ENCODE results near the gene TEP1.

Gene TEP1

GRCh38 chr14:20412411-20412810 is 890 bp downstream of the TEP1 start:
- TF ChIP-seq, protein P1, sequence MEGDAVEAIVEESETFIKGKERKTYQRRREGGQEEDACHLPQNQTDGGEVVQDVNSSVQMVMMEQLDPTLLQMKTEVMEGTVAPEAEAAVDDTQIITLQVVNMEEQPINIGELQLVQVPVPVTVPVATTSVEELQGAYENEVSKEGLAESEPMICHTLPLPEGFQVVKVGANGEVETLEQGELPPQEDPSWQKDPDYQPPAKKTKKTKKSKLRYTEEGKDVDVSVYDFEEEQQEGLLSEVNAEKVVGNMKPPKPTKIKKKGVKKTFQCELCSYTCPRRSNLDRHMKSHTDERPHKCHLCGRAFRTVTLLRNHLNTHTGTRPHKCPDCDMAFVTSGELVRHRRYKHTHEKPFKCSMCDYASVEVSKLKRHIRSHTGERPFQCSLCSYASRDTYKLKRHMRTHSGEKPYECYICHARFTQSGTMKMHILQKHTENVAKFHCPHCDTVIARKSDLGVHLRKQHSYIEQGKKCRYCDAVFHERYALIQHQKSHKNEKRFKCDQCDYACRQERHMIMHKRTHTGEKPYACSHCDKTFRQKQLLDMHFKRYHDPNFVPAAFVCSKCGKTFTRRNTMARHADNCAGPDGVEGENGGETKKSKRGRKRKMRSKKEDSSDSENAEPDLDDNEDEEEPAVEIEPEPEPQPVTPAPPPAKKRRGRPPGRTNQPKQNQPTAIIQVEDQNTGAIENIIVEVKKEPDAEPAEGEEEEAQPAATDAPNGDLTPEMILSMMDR (IDR thresholded peaks at IDR 0.05; ENCODE audit: low read depth, low read length): no peak
- no peak for TF ChIP-seq EZH2phosphoT487 (IDR thresholded peaks at IDR 0.05; ENCODE audit: low read depth)
- Histone ChIP-seq H3K27ac (ENCODE audit: low read length) (peak overlapping the region; percentile 79), H3K4me3 (ENCODE audit: low read length) (peak overlapping the region; percentile 80), H3K9me3 (ENCODE audit: insufficient read depth, low read length) (no peaks in the 10 kb centered on the region), H3K4me2 (ENCODE audit: low read length) (peak overlapping the region; percentile 88), H3K79me2 (ENCODE audit: low read length) (peaks cover 44% of the 10 kb centered on the region), H3K27me3 (ENCODE audit: low read depth, low read length) (no peaks in the 10 kb centered on the region), H3K9ac (ENCODE audit: low read length) (peak overlapping the region; percentile 90), H4K20me1 (ENCODE audit: insufficient read depth, low read length) (peaks cover 7% of the 10 kb centered on the region), H2AFZ (ENCODE audit: low read depth, low read length) (no peak overlapping the region), H3K4me1 (ENCODE audit: low read length) (peaks cover 26% of the 10 kb centered on the region), H3K36me3 (replicated peaks; ENCODE audit: low read depth, low read length) (peaks cover 12% of the 10 kb centered on the region)

- Histone ChIP-seq H3K9me3 (ENCODE audit: insufficient read depth, low read length) (no peaks in the 10 kb centered on the region), H3K4me3 (ENCODE audit: low read length) (no peak overlapping the region), H3K36me3 (replicated peaks; ENCODE audit: low read depth, low read length) (peaks cover 38% of the 10 kb centered on the region), H3K4me1 (ENCODE audit: low read length) (peaks cover 13% of the 10 kb centered on the region), H3K27me3 (ENCODE audit: low read depth, low read length) (no peaks in the 10 kb centered on the region), H2AFZ (ENCODE audit: low read depth, low read length) (no peak overlapping the region), H3K27ac (ENCODE audit: low read length) (no peak overlapping the region), H3K4me2 (ENCODE audit: low read length) (no peak overlapping the region), H4K20me1 (ENCODE audit: insufficient read depth, low read length) (peaks cover 11% of the 10 kb centered on the region), H3K79me2 (ENCODE audit: low read length) (peaks cover 64% of the 10 kb centered on the region), H3K9ac (ENCODE audit: low read length) (no peak overlapping the region)
- no peak for TF ChIP-seq EZH2phosphoT487 (IDR thresholded peaks at IDR 0.05; ENCODE audit: low read depth)
- TF ChIP-seq, protein P1 (IDR thresholded peaks at IDR 0.05; ENCODE audit: low read depth, low read length): no peak
These were observed 4.1 kb downstream of the TEP1 start for GRCh38 chr14:20409226-20409625.

DNA sequence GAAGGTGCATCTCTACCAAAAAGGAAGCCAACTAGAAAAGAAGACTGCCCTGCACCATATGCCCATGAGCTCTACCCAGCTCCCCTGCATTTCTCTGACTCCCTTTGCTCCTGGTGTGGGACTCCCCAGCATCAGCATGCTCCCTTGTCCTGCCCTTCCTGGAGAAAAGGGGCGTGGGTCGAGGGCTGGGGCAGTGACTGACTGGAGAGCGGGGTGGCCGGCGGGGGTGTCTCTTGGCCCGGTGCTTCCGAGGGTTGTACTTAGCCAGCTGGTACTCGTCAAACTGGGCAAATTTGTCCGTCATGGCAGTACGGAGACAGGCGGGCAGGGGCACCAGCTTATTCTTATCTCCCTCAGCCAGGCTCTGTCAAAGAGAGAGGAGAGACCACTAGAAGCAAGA is 9.8 kb downstream of the TEP1 start:
- no peak for TF ChIP-seq EZH2phosphoT487 (IDR thresholded peaks at IDR 0.05; ENCODE audit: low read depth)
- TF ChIP-seq, protein P1 (IDR thresholded peaks at IDR 0.05; ENCODE audit: low read depth, low read length): no peak
- peaks cover 54% of the 10 kb centered on the region for H3K36me3 ChIP-seq (replicated peaks; ENCODE audit: low read depth, low read length)
- no peak overlapping the region for H3K4me3 ChIP-seq (ENCODE audit: low read length)

GRCh38 chr14:20400965-20401593 is 12.2 kb downstream of the TEP1 start:
- Histone ChIP-seq H3K27me3 (ENCODE audit: low read depth, low read length) (no peaks in the 10 kb centered on the region), H3K4me3 (ENCODE audit: low read length) (no peak overlapping the region), H2AFZ (ENCODE audit: low read depth, low read length) (no peak overlapping the region), H3K27ac (ENCODE audit: low read length) (no peak overlapping the region), H3K36me3 (replicated peaks; ENCODE audit: low read depth, low read length) (peaks cover 54% of the 10 kb centered on the region), H3K4me1 (ENCODE audit: low read length) (no peaks in the 10 kb centered on the region), H3K79me2 (ENCODE audit: low read length) (peaks cover 14% of the 10 kb centered on the region; the same call in 1 of the 2 replicates), H3K9me3 (ENCODE audit: insufficient read depth, low read length) (no peaks in the 10 kb centered on the region), H3K4me2 (ENCODE audit: low read length) (no peak overlapping the region), H4K20me1 (ENCODE audit: insufficient read depth, low read length) (0 out of 2 replicates have a peak, but pooled peaks cover under 1% of the 10 kb centered on the region), H3K9ac (ENCODE audit: low read length) (no peak overlapping the region)
- TF ChIP-seq, protein P1 (IDR thresholded peaks at IDR 0.05; ENCODE audit: low read depth, low read length): no peak
- no peak for TF ChIP-seq EZH2phosphoT487 (IDR thresholded peaks at IDR 0.05; ENCODE audit: low read depth)

More for the DNA sequence above, 9.8 kb downstream of the TEP1 start:
- no peak overlapping the region for H3K27ac ChIP-seq (ENCODE audit: low read length)
- no peaks in the 10 kb centered on the region for H3K27me3 ChIP-seq (ENCODE audit: low read depth, low read length)
- no peak overlapping the region for H3K4me2 ChIP-seq (ENCODE audit: low read length)
- 0 out of 2 replicates have a peak, but pooled peaks cover 4% of the 10 kb centered on the region for H4K20me1 ChIP-seq (ENCODE audit: insufficient read depth, low read length)
- H3K4me1 ChIP-seq (ENCODE audit: low read length): no peaks in the 10 kb centered on the region
- H3K9ac ChIP-seq (ENCODE audit: low read length): no peak overlapping the region
- H3K79me2 ChIP-seq (ENCODE audit: low read length): peaks cover 22% of the 10 kb centered on the region; the same call in 1 of the 2 replicates
- H2AFZ ChIP-seq (ENCODE audit: low read depth, low read length): no peak overlapping the region
- H3K9me3 ChIP-seq (ENCODE audit: insufficient read depth, low read length): no peaks in the 10 kb centered on the region

All from OCI-LY3 (cell line).